ENCODE results near the gene LTBR. TPM values are rescaled to one million over a fixed set of nuclear protein-coding genes. Genes with fewer than 3 reads are reported as not detected.

Gene LTBR
- total RNA-seq (2022; extraction: Qiagen RNA extraction), result 192 to 255 TPM (median 245 TPM) in 5 replicates

DNA sequence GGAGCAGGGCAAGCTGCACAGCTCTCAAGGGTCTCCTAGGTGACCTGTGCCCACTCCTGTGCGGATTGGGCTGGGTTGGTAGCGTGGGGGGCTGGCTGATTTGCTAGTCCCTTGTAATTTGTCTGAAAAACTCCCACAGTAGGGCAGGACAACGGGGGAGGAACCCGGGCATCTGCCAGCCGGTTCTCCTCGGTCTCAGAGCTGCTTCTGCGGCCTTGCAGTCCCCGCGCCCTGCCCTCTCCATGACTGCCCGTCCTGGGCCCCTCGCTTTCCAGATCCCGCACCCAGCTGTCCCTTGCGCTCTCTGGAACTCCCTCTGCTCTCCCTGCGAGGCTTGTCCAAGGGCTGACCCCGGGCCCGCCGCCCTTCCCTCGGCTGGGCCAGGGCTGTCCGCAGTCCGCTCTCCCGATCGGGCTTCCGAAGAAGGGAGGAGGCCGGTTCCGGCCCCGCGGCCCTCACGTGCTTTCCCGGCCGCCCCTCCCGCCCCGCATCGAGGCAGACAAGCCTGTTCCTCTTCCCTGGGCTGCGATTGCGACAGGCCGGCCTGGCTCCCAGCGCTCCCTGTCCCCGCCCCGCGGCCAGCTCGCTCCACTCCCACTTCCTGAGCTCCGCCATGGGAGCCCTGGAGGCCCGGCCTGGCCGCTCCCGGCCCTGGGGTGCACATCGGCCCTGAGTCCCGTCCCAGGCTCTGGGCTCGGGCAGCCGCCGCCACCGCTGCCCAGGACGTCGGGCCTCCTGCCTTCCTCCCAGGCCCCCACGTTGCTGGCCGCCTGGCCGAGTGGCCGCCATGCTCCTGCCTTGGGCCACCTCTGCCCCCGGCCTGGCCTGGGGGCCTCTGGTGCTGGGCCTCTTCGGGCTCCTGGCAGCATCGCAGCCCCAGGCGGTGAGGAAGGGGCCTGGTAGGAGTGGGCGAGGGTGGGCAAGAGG is at the start of gene LTBR:
Gene LTBR (plus strand): TSS at position 591 of the 927 bp plus-strand sequence. CDS start 197 bp downstream, at position 788.

GRCh38 chr12:6341417-6342139 is 42.4 kb upstream of the LTBR start, which contains the start of gene TNFRSF1A:
TNFRSF1A (minus strand) TSS chr12:6342076; CDS start chr12:6341814, 262 bp downstream.

DNA sequence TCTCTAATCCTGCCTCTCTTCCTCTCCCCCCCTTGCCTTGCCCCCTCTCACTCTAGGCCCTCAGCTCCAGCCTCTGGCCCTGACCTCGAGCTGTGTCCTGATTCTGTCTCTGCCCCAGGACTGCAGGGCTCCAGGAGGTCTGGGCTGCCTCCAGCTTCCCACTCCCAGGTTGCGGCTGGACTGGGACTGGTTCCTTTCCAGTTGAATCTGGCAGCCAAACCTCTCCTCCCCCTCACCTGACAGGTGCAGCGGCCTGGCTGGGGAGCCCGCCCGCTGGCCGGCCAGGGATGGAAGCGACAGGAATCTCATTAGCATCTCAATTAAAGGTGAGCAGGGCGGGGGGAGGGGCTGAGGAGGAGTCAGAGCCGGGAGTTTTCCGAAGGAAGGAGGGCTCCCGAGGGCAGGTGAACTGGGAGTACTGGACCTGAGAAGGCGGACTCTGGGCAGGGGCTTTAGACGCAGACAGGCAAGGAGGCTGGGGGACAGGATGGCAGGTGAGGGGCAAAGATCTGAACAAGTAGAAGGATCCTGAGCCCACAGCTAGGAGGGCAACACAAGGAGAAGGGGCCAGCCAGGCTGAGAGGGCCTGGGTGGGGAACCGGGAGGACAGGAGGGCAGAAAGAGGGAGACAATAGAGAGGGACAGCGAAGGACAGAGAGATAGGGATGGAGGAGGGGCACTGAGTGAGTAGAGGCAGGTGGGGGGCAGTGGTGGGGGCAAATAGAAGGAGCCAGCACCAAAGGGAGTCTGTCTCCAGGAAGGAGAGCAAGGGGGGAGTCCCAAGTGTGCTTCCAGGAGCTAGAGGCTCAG is 8.5 kb upstream of the LTBR start, which contains the start of gene SCNN1A:
Gene SCNN1A (minus strand): TSS at position 295 of the 810 bp plus-strand sequence. CDS start 780 bp downstream, outside the sequence.

Other genes with a start within 250 kb of the LTBR start
- gene CD9, start 183.8 kb upstream of the LTBR start, total RNA-seq (2022; extraction: Qiagen RNA extraction), result 217 to 265 TPM (median 241 TPM) in 5 replicates
- gene PLEKHG6, start 73.5 kb upstream of the LTBR start, total RNA-seq (2022; extraction: Qiagen RNA extraction), result 0.22 to 0.35 TPM (median 0.26 TPM) in 5 replicates
- gene TNFRSF1A, start 42.1 kb upstream of the LTBR start, total RNA-seq (2022; extraction: Qiagen RNA extraction), result 472 to 566 TPM (median 544 TPM) in 5 replicates
- 16.8 to 31.6 TPM (median 27.9 TPM) in 5 replicates for gene SCNN1A, start 8.6 kb upstream of the LTBR start, total RNA-seq (2022; extraction: Qiagen RNA extraction)
- not detected in 5 replicates for gene CD27, start 60.8 kb downstream of the LTBR start, total RNA-seq (2022; extraction: Qiagen RNA extraction)
- 3.1 to 3.6 TPM (median 3.5 TPM) in 5 replicates for gene TAPBPL, start 67.9 kb downstream of the LTBR start, total RNA-seq (2022; extraction: Qiagen RNA extraction)
- 8.7 to 13.1 TPM (median 12.6 TPM) in 5 replicates for gene VAMP1, start 86.5 kb downstream of the LTBR start, total RNA-seq (2022; extraction: Qiagen RNA extraction)
- gene MRPL51, start 109.1 kb downstream of the LTBR start, total RNA-seq (2022; extraction: Qiagen RNA extraction), result 277 to 325 TPM (median 291 TPM) in 5 replicates
- gene NCAPD2, start 109.9 kb downstream of the LTBR start, total RNA-seq (2022; extraction: Qiagen RNA extraction), result 44.6 to 67.9 TPM (median 62.9 TPM) in 5 replicates
- gene GAPDH, start 150.4 kb downstream of the LTBR start, total RNA-seq (2022; extraction: Qiagen RNA extraction), result 6,774 to 8,699 TPM (median 8,412 TPM) in 5 replicates
- 1.3 to 2.0 TPM (median 1.5 TPM) in 5 replicates for gene IFFO1, start 171.9 kb downstream of the LTBR start, total RNA-seq (2022; extraction: Qiagen RNA extraction)
- gene NOP2, start 184.1 kb downstream of the LTBR start, total RNA-seq (2022; extraction: Qiagen RNA extraction), result 84.8 to 101 TPM (median 93.6 TPM) in 5 replicates
- 61.0 to 71.4 TPM (median 66.7 TPM) in 5 replicates for gene CHD4, start 223.2 kb downstream of the LTBR start, total RNA-seq (2022; extraction: Qiagen RNA extraction)

Data from A549 treated with dexamethasone at 1 μM for 4 hours (cell line).